GDM1 (cell line): ENCODE results near the gene ITFG1.
"Not testable (repeated sequence)": the region's sequence is repeated elsewhere in the genome, so short reads cannot be mapped to it uniquely, and the experiment has no call there.

Source experiments
- DNase-seq: peaks from one replicate; lab custom pipeline; 2025; lab: John Stamatoyannopoulos, UW

The ITFG1 gene

DNA sequence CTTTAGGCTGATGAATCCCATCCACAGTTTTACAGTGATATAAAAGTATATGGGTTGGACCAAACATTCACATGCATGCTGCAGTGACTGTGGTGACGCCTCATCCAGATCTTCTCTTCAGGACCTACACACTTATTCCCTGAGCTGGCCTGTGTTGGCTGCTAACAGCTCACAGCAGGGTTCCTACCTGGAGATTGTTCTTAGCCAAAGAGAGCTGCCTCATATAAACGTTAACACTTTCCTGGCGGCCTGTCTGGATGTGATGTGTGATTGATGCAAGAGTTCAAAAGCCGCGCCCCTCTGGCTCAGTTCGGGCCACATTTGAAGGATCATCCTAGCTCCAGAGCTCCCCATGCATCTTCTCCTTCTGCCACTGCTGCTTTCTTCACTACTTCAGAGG lies 224.1 kb downstream of the ITFG1 start:
- DNase-seq: no peak

DNA sequence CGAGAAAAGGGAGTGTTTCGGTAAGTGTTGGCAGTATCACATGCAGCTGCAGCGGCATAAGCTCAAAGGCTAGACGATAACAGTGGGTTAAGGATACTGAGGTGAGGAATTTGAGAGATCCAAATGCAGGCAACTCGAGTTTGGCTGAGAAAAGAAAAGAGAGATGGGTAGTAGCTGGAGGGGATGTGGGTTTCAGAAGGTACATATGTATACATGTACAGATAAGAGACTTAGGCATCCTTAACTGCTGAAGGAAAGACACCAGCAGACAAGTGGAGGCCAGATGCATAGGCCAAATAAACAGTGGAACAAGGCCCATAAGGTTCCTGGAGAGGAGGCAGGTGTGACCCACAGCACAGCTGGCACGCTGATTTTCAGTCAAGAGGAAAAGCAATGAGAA lies 230.6 kb downstream of the ITFG1 start:
- no peak for DNase-seq

GRCh38 chr16:47229053-47230050 lies 231.5 kb downstream of the ITFG1 start:
- DNase-seq: no peak

GRCh38 chr16:47228241-47228640 lies 232.6 kb downstream of the ITFG1 start:
- DNase-seq: no peak

DNA sequence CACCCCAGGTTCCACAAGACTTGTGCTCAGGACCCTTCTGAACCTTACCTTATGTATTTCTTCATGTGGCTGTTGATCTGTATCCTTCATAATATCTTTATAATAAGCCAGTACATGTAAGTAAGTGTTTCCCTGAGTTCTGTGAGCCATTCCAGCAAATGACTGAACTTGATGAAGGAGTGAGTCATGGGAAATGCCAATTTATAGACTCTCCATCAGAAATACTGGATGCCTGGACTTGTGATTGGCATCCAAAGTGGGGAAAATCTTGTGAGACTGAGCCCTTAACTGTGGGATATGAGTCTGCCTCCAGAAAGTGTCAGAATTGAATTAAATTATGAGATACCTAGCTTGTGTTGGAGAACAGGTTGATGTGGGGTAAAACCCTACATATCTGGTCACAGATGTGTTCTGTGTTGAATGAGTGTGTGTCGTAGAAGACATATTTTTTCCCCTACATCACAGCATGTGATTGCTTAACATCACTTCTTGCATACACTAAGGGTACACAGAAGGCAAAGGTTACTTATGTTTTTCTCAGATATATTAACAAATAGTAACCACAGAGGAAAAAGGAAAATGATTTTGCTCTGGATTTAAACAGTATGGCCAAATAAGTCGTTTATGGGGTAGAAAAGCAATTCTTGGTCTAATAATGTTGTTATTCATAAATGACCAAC lies 247.0 kb downstream of the ITFG1 start:
- DNase-seq: no peak

DNA sequence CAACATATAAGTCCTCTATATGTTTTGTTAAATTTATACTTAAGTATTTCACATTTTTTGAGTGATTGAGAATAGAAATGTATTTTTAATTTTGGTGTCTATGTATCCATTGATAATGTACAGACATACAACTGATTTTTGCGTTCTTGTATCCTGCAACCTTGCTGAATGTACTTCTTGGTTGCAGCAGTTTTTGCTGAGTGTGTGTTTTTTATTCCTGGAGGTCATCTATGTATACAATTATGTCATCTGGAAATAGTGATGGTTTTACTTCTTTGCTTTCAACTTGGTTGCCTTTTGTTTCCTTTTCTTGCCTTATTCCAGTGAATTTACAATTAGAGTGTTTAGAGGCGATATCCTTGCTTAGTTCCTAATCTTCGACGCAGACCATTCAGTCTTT lies 249.6 kb downstream of the ITFG1 start:
- DNase-seq: no peak

DNA sequence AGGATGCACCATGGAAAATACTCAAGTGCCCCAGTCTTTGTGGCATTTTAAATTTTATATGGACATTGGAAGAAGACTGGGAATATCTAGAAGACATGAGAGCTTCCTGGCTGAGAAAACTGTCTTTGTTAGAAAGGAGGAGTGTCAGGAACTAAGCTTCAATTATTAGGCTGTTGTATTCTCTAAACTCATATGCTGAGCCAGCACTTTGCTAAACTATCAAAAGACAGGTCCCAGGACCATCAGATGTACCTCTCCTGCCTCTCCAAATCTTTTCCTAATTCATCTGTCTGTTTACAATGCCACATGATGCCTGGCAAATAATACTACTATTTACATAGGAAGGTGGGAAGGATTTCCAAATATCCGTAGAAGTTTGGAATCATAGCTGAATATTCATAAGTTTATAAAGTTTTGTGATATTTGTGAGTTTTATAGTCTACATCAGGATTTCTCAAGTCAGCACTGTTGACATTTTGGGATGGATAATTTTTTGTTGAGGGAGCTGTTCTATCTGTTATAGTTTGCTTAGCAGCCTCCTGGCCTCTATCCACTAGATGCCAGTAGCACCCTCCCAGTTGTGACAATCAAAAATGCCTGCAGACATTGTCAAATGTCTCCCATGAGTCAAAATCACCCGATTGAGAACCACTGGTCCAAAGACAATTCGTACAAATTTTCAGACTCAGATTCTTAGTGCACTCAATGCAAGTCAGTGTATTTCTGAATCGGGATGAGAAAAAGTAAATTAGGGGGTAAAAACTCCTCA lies 255.9 kb downstream of the ITFG1 start:
- no peak for DNase-seq

GRCh38 chr16:47203433-47203832 lies 257.4 kb downstream of the ITFG1 start:
- not testable (repeated sequence) for DNase-seq

- no peak for DNase-seq
Measured at GRCh38 chr16:47198180-47198575, 262.7 kb downstream of the ITFG1 start.

- no peak for DNase-seq
Measured at GRCh38 chr16:47197536-47198179, 263.2 kb downstream of the ITFG1 start.

DNA sequence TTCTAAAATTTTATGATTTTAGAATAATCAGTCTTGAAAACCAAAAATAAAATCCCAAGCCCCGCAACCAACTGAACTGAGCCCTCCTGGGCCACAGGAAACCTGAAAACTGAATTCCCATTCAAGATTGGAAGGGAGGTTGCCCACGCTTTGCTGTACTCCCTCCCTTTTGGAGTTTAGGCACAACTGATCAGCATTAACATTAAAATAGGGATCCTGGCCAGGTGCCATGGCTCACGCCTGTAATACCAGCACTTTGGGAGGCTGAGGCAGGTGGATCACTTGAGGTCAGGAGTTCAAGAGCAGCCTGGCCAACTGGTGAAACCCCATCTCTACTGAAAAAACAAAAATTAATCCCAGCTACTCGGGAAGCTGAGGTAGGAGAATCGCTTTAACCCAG lies 264.4 kb downstream of the ITFG1 start:
- no peak for DNase-seq

- no peak for DNase-seq
Measured at GRCh38 chr16:47182318-47182717, 278.5 kb downstream of the ITFG1 start.

DNA sequence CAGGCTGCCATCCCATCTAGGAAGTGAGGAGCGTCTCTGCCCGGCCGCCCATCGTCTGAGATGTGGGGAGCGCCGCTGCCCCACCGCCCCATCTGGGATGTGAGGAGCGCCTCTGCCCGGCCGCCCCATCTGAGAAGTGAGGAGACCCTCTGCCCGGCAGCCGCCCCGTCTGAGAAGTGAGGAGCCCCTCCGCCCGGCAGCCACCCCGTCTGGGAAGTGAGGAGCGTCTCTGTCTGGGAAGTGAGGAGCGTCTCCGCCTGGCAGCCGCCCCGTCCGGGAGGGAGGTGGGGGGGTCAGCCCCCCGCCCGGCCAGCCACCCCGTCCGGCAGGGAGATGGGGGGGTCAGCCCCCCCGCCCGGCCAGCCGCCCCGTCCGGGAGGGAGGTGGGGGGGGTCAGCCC lies 279.8 kb downstream of the ITFG1 start:
- DNase-seq: not testable (repeated sequence)

DNA sequence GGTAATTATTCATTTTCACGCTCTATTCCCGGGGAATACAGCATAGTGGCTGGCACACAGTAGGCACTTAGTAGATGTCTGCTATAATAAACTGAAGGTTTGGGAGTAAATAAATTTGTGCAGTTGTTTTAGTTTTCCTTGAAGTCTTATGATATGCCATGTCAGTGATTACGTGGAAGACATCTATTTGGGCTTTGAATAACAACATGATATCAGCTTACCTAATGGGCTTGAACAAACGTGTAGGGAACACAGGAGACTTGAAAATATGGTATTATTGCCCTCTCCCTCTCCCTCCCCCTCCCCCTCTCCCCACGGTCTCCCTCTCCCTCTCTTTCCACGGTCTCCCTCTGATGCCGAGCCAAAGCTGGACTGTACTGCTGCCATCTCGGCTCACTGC lies 280.8 kb downstream of the ITFG1 start:
- DNase-seq: no peak

DNA sequence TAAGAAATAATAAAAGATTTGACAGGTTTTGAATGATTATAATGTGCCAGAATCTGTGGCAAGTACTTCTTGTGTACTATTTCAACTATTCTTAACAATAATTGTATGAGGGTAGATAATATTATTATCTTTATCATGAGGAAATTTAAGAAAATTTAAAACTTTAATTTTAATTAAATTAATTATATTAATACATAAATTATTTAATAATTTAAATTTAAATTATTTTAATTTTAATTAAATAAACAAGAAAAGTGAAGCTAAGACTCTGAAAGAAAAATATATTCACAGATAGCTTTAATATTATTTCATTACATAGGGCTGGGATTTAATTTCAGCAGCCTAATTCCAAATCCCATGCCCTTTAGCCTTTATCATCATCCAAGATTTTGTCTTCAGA lies 285.7 kb downstream of the ITFG1 start:
- no peak for DNase-seq

DNA sequence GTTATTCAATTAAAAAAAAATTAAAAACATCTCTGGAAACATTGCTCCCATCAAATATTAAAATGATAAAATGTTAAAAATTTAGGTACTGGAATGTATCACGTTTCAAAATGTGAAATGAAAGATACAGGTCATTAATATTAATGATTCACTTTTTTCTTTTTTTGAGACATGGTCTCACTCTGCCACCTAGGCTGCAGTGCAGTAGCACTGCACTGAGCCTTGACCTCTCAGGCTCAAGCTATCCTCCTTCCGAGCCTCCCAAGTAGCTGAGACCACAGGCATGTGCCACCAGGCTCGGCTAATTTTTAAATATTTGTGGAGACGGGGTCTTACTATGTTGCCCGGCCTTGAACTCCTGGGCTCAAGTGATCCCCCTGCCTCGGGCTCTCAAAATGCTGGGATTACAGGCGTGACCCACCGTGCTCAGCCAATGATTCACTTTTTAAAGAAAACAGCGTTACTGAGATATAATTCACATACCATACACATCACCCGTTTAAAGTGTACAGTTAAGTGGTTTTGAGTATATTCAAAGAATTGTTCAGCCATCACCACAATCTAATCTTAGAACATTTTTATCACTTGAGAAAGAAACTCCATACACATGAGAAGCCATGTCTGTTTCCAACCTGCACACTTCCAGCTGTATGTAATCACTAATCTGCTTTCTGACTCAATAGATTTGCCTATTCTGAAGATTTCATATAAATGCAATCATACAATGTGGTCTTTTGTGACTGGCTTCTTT lies 298.0 kb downstream of the ITFG1 start:
- DNase-seq: no peak

DNA sequence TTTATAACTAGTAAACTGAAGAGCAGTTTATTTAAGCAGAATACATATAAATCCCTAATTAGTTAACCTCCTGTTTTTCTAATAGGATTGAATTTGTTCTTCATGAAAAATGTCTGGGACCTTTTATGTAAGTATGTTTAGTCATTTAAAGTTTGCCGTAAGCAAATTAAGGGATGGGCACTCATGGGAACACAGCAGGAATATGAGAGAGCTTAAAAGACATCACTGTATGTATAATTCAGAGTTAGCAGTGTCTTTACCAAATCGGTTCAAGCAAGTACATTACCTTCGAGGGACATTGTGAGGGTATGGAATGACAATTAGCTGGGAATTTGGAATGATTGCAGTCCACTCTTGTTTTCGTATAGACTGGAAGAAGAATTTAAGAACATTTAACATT lies 299.4 kb downstream of the ITFG1 start:
- no peak for DNase-seq

- no peak for DNase-seq
Measured at GRCh38 chr16:47160422-47160821, 300.4 kb downstream of the ITFG1 start.

DNA sequence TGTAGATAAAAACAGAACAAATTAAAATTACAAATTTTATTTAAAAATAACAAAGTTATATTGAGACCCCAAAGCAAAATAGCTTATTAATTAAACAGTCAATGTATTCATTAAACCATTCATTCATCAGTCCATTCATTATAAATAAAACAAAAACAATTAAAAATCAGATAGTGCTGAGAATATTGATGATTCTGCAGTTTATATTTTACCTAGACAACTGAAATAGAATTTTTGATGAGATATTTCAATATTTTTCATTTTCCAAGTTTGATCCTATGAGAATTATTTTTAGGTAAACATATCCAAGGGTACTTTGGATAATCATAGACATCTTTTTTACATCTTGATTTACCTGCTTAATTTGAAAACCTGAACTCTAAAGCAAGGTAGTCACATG lies 301.9 kb downstream of the ITFG1 start:
- no peak for DNase-seq

GRCh38 chr16:47156680-47157215 lies 304.1 kb downstream of the ITFG1 start:
- no peak for DNase-seq

DNA sequence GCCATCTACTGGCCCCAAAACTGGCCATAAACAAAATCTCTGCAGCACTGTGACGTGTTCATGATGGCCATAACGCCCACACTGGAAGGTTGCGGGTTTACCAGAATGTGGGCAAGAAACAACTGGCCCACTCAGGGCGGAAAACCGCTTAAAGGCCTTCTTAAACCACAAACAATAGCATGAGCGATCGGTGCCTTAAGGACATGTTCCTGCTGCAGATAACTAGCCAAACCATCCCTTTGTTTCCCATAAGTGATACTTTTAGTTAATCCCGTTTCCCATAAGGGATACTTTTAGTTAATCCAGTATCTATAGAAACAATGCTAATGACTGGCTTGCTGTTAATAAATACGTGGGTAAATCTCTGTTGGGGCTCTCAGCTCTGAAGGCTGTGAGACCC lies 308.4 kb downstream of the ITFG1 start:
- DNase-seq: not testable (repeated sequence)
